Parathyroid adenoma (tissue), 2 donors: Measurements from ENCODE around the gene TEX11.
A peak's percentile ranks its signal among the peaks of the same experiment; 100 is the strongest.
"Not testable (repeated sequence)": the region's sequence is repeated elsewhere in the genome, so short reads cannot be mapped to it uniquely, and the experiment has no call there.

Experiments
- H2AFZ ChIP-seq: fragments of 300-600 bp; sonication (generic); one replicate; pipeline ENCODE4 v1.7.0; 2017; ENCODE audit warnings: antibody characterized with exemption, mild to moderate bottlenecking
- H3K27ac ChIP-seq: fragments of 300-600 bp; sonication (generic); one replicate; pipeline ENCODE4 v1.7.0; 2017
- H3K27me3 ChIP-seq: fragments of 300-600 bp; sonication (generic); one replicate; pipeline ENCODE4 v1.7.0; 2017; ENCODE audit warnings: low read length; ENCODE audit not compliant: control insufficient read depth, insufficient read depth
- H3K36me3 ChIP-seq: fragments of 300-600 bp; sonication (generic); one replicate; pipeline ENCODE4 v1.7.0; 2017; ENCODE audit warnings: low read length; ENCODE audit not compliant: control insufficient read depth, insufficient read depth
- H3K4me1 ChIP-seq: fragments of 300-600 bp; sonication (generic); one replicate; pipeline ENCODE4 v1.7.0; 2017; ENCODE audit warnings: control low read depth
- H3K4me2 ChIP-seq: fragments of 300-600 bp; sonication (generic); one replicate; pipeline ENCODE4 v1.7.0; 2017; ENCODE audit warnings: low read length
- H3K4me3 ChIP-seq: fragments of 300-600 bp; sonication (generic); one replicate; pipeline ENCODE4 v1.7.0; 2017; ENCODE audit warnings: low read depth, low read length
- H3K79me2 ChIP-seq: fragments of 300-600 bp; sonication (generic); one replicate; pipeline ENCODE4 v1.7.0; 2017; ENCODE audit warnings: control low read depth
- H3K9ac ChIP-seq: fragments of 300-600 bp; sonication (generic); one replicate; pipeline ENCODE4 v1.7.0; 2017; ENCODE audit warnings: mild to moderate bottlenecking
- H3K9me3 ChIP-seq: fragments of 300-600 bp; sonication (generic); one replicate; pipeline ENCODE4 v1.7.0; 2017; ENCODE audit warnings: low read length; ENCODE audit not compliant: control insufficient read depth
- TF ChIP-seq, protein P1 (sequence below): fragments of 300-600 bp; sonication (generic); IDR thresholded peaks from one replicate; pipeline ENCODE4 v1.7.0; 2017; ENCODE audit warnings: antibody characterized with exemption, mild to moderate bottlenecking
- donor health status: primary hyperparathyroidism.

TEX11 gene

DNA sequence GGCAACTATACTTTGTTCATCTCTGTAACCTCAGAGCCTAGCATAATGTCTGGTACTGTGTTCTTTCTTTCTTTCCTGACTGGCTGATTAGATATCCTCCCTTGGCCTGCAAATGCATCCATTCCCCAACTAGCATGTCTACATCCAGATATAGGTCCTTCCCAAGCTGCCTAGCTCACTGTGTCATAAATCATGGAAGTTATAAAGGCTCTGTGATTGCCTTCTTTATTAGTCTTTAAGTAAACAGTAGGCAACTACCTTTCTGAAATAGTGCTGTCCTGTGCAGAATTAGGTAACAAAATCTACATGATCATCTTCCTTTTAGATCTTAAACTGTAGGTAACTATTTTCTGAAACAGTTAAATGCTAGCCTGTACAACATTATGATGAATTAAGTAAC, 239.4 kb downstream of the TEX11 start:
- H3K27me3 ChIP-seq = no peaks in the 10 kb centered on the region
- no peak overlapping the region for H2AFZ ChIP-seq
- H3K9me3 ChIP-seq = no peaks in the 10 kb centered on the region
- no peaks in the 10 kb centered on the region for H3K79me2 ChIP-seq
- no peaks in the 10 kb centered on the region for H3K4me1 ChIP-seq
- no peak overlapping the region for H3K4me3 ChIP-seq
- no peak overlapping the region for H3K27ac ChIP-seq
- H3K36me3 ChIP-seq = no peaks in the 10 kb centered on the region
- H3K4me2 ChIP-seq = no peak overlapping the region
- TF ChIP-seq, protein P1, sequence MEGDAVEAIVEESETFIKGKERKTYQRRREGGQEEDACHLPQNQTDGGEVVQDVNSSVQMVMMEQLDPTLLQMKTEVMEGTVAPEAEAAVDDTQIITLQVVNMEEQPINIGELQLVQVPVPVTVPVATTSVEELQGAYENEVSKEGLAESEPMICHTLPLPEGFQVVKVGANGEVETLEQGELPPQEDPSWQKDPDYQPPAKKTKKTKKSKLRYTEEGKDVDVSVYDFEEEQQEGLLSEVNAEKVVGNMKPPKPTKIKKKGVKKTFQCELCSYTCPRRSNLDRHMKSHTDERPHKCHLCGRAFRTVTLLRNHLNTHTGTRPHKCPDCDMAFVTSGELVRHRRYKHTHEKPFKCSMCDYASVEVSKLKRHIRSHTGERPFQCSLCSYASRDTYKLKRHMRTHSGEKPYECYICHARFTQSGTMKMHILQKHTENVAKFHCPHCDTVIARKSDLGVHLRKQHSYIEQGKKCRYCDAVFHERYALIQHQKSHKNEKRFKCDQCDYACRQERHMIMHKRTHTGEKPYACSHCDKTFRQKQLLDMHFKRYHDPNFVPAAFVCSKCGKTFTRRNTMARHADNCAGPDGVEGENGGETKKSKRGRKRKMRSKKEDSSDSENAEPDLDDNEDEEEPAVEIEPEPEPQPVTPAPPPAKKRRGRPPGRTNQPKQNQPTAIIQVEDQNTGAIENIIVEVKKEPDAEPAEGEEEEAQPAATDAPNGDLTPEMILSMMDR = no peak
- no peak overlapping the region for H3K9ac ChIP-seq

DNA sequence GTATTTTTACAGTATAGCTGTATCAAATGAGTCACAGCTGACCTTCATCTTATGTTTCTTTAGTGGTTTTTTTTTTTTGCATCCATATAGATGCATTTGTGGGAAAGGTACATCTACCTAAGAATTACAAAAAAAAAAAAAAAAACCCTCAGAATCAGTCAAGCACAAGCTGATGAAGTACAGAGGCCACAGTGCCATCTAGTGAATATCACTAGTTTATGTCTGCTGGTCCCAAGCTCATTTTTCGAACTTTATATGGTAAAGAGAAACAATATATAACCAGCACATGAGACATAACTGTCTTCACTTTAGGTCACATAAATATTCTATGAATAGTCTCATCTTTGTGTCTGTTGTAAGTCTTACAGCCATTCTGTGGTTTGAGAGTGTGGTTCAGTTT, 243.8 kb downstream of the TEX11 start:
- Histone ChIP-seq H3K36me3 (no peaks in the 10 kb centered on the region), H3K27me3 (no peaks in the 10 kb centered on the region), H3K4me1 (no peaks in the 10 kb centered on the region), H3K4me3 (no peak overlapping the region), H3K27ac (no peak overlapping the region), H3K9ac (no peak overlapping the region), H3K9me3 (no peaks in the 10 kb centered on the region), H3K4me2 (no peak overlapping the region), H2AFZ (no peak overlapping the region), H3K79me2 (no peaks in the 10 kb centered on the region)
- TF ChIP-seq, protein P1 = peak; percentile 21

DNA sequence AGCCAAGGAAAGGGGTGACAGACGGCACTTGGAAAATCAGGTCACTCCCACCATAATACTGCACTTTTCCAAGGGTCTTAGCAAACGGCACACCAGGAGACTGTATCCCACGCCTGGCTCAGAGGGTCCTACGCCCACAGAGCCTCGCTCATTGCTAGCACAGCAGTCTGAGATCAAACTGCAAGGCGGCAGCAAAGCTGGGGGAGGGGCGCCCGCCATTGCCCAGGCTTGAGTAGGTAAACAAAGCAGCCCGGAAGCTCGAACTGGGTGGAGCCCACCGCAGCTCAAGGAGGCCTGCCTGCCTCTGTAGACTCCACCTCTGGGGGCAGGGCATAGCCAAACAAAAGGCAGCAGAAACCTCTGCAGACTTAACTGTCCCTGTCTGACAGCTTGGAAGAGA, 247.4 kb downstream of the TEX11 start:
- not testable (repeated sequence) for H3K4me3 ChIP-seq, H3K9me3 ChIP-seq, H3K36me3 ChIP-seq, H3K79me2 ChIP-seq, H3K27me3 ChIP-seq, H2AFZ ChIP-seq, H3K9ac ChIP-seq, H3K4me1 ChIP-seq, H3K4me2 ChIP-seq, H3K27ac ChIP-seq

DNA sequence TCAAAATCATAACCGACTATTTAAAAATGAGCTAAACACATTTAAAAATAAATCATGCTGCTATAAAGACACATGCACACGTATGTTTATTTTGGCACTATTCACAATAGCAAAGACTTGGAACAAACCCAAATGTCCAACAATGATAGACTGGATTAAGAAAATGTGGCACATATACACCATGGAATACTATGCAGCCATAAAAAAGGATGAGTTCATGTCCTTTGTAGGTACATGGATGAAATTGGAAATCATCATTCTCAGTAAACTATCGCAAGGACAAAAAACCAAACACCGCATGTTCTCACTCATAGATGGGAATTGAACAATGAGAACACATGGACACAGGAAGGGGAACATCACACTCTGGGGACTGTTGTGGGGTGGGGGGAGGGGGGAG, 251.0 kb downstream of the TEX11 start:
- H3K4me1 ChIP-seq, H3K4me3 ChIP-seq, H3K27ac ChIP-seq, H3K9me3 ChIP-seq, H3K4me2 ChIP-seq, H3K27me3 ChIP-seq, H3K9ac ChIP-seq, H3K79me2 ChIP-seq, H3K36me3 ChIP-seq, H2AFZ ChIP-seq: not testable (repeated sequence)

DNA sequence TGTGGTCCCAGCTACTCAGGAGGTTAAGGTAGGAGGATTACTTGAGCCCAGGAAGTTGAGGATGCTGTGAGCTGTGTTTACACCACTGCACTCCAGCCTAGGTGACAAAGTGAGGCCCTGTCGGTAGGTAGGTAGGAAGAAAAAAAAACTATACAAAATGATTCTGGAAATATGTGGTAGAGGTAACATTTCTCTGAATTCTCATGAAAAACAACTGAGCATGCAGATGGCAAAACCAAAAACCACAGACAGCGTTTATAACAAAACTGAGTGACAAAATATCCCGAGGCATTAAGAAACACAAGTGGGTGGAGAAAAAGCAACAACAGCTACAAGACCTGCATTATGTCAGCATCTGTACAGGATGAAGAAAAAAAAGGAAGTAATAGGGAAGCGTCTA, 252.2 kb downstream of the TEX11 start:
- Histone ChIP-seq H3K79me2 (no peaks in the 10 kb centered on the region), H2AFZ (no peak overlapping the region), H3K4me1 (no peaks in the 10 kb centered on the region), H3K9ac (no peak overlapping the region), H3K9me3 (no peaks in the 10 kb centered on the region), H3K4me2 (no peak overlapping the region), H3K27ac (no peak overlapping the region), H3K4me3 (no peak overlapping the region), H3K36me3 (no peaks in the 10 kb centered on the region), H3K27me3 (no peaks in the 10 kb centered on the region)
- TF ChIP-seq, protein P1 = no peak

DNA sequence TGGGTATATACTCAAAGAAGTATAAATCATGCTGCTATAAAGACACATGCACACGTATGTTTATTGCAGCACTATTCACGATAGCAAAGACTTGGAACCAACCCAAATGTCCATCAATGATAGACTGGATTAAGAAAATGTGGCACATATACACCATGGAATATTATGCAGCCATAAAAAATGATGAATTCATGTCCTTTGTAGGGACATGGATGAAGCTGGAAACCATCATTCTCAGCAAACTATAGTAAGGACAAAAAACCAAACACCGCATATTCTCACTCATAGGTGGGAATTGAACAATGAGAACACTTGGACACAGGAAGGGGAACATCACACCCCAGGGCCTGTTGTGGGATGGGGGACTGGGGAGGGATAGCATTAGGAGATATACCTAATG, 260.6 kb downstream of the TEX11 start:
- not testable (repeated sequence) for H3K9me3 ChIP-seq, H3K4me3 ChIP-seq

More for the DNA sequence above, 260.6 kb downstream of the TEX11 start:
- H3K9ac ChIP-seq, H3K4me2 ChIP-seq, H3K4me1 ChIP-seq, H2AFZ ChIP-seq, H3K27ac ChIP-seq, H3K79me2 ChIP-seq, H3K27me3 ChIP-seq, H3K36me3 ChIP-seq: not testable (repeated sequence)
